GM12891 (cell line): ENCODE data around the gene NSL1.

ENCODE experiments used
- POLR2A ChIP-seq: IDR thresholded peaks from 2 replicates; pipeline ENCODE4 v1.6.1; 2011; ENCODE audit warnings: low read depth, low read length, control low read depth
- POLR2AphosphoS5 ChIP-seq: IDR thresholded peaks from 2 replicates; pipeline ENCODE4 v1.6.1; 2011; ENCODE audit warnings: low read depth, low read length, control low read depth
- TAF1 ChIP-seq: IDR thresholded peaks from 2 replicates; pipeline ENCODE4 v1.6.1; 2011; ENCODE audit warnings: low read depth, low read length, control low read depth

- no peak for TF ChIP-seq POLR2AphosphoS5
- TF ChIP-seq POLR2A: no peak
- TF ChIP-seq TAF1: no peak
Measured at GRCh38 chr1:212749821-212750535, 41.6 kb downstream of the NSL1 start.
